K562 (cell line): ENCODE data around the gene SON. TPM values are rescaled to one million over a fixed set of nuclear protein-coding genes. Genes with fewer than 3 reads are reported as not detected.

Source experiments
- BCL6 ChIP-seq: fragments of 250-450 bp; sonication (Bioruptor Pico); IDR thresholded peaks from 2 replicates; pipeline ENCODE4 v1.4.0; 2020
- ESRRA ChIP-seq: fragments of 450-650 bp; IDR thresholded peaks from 2 replicates; pipeline ENCODE4 v1.6.1; 2014; ENCODE audit warnings: low read depth, mild to moderate bottlenecking, moderate library complexity, borderline replicate concordance
- FOXA3 ChIP-seq, 2 experiments: fragments of 450-650 bp in 1 of 2; sonication (generic) in 1 of 2; formaldehyde crosslinking; IDR thresholded peaks in 1 of 2; conservative IDR thresholded peaks in 1 of 2; 2 replicates each; pipeline versions ENCODE4 v1.4.0 to v1.8.0; 2020 to 2022; ENCODE audit warnings: mild to moderate bottlenecking in 2 of 2, missing genetic modification reagents in 1 of 2
- GABPA ChIP-seq: fragments of 200-800 bp; sonication (Bioruptor generic); conservative IDR thresholded peaks from 2 replicates; pipeline ENCODE4 v1.6.1; 2016; ENCODE audit warnings: low read depth, missing genetic modification characterization, missing compliant biosample characterization
- HIVEP1 ChIP-seq: fragments of 250-450 bp; sonication (Bioruptor Pico); IDR thresholded peaks from 2 replicates; pipeline ENCODE4 v1.4.0; 2020; ENCODE audit warnings: mild to moderate bottlenecking
- KLF6 ChIP-seq: fragments of 250-450 bp; sonication (Bioruptor Pico); IDR thresholded peaks from 2 replicates; pipeline ENCODE4 v1.4.0; 2020; ENCODE audit warnings: mild to moderate bottlenecking, moderate library complexity, borderline replicate concordance
- MTA1 ChIP-seq: fragments of 450-650 bp; IDR thresholded peaks from 2 replicates; pipeline ENCODE4 v1.6.1; 2017; ENCODE audit warnings: borderline replicate concordance
- MYC ChIP-seq, 2 experiments: fragments of 250-450 bp in 1 of 2; sonication (Bioruptor Pico) in 1 of 2; IDR thresholded peaks; 2 replicates each; pipeline versions ENCODE4 v1.5.1 to v1.6.1; 2012 to 2021; ENCODE audit warnings: low read depth in 2 of 2, borderline replicate concordance in 1 of 2, improper control_type of control experiment in 1 of 2, low read length in 1 of 2, mild to moderate bottlenecking in 1 of 2, moderate library complexity in 1 of 2
- PKNOX1 ChIP-seq: fragments of 450-650 bp; IDR thresholded peaks from 2 replicates; pipeline ENCODE4 v1.6.1; 2016
- POLR2G ChIP-seq: fragments of 200-400 bp; formaldehyde crosslinking; IDR thresholded peaks from 2 replicates; pipeline ENCODE4 v1.6.1; 2017; ENCODE audit warnings: low read depth, mild to moderate bottlenecking, antibody characterized with exemption, low read length, moderate library complexity
- RAD51 ChIP-seq: fragments of 450-650 bp; IDR thresholded peaks from 2 replicates; pipeline ENCODE4 v1.7.1; 2016; ENCODE audit warnings: low read depth, mild to moderate bottlenecking, borderline replicate concordance
- RBM34 ChIP-seq: fragments of 200-400 bp; formaldehyde crosslinking; IDR thresholded peaks from 2 replicates; pipeline ENCODE4 v1.6.1; 2018; ENCODE audit warnings: low read length, borderline replicate concordance; ENCODE audit not compliant: insufficient read depth
- SIRT6 ChIP-seq: IDR thresholded peaks from one replicate; pipeline ENCODE4 v1.6.1; 2012; ENCODE audit warnings: low read depth, mild to moderate bottlenecking, control low read depth, inconsistent platforms, low read length, moderate library complexity
- TAL1 ChIP-seq: fragments of 450-650 bp; IDR thresholded peaks from 2 replicates; pipeline ENCODE4 v1.6.1; 2016; ENCODE audit warnings: mild to moderate bottlenecking
- TCF15 ChIP-seq: fragments of 250-450 bp; sonication (Bioruptor Pico); IDR thresholded peaks from 2 replicates; pipeline ENCODE4 v1.8.0; 2022; ENCODE audit warnings: moderate library complexity, mild to moderate bottlenecking, inconsistent platforms
- ZFP91 ChIP-seq: sonication (generic); formaldehyde crosslinking; IDR thresholded peaks from 2 replicates; pipeline ENCODE4 v1.8.0; 2022; ENCODE audit warnings: mild to moderate bottlenecking, missing genetic modification reagents
- ZNF175 ChIP-seq: fragments of 200-800 bp; sonication (Bioruptor generic); IDR thresholded peaks from 2 replicates; pipeline ENCODE4 v1.6.1; 2016; ENCODE audit warnings: low read depth, mild to moderate bottlenecking, missing genetic modification characterization, missing compliant biosample characterization
- ZNF184 ChIP-seq: sonication (generic); formaldehyde crosslinking; IDR thresholded peaks from 2 replicates; pipeline ENCODE4 v1.5.0; 2020; ENCODE audit warnings: missing genetic modification reagents
- ZNF518B ChIP-seq: fragments of 250-450 bp; sonication (Bioruptor Pico); IDR thresholded peaks from 2 replicates; pipeline ENCODE4 v1.5.0; 2021; ENCODE audit warnings: mild to moderate bottlenecking, moderate library complexity
- ZSCAN32 ChIP-seq: fragments of 450-650 bp; formaldehyde crosslinking; IDR thresholded peaks from 2 replicates; pipeline ENCODE4 v1.4.0; 2020; ENCODE audit warnings: mild to moderate bottlenecking, moderate library complexity
- polyA plus RNA-seq, 8 experiments: library from polyadenylated mRNA; depleted of rRNA in 4 of 8; stranded (reverse) in 5 of 8; unstranded in 3 of 8; fragments of >200 nt; fragmentation: Nextera tagmentation in 2 of 8; fragmentation: Illumina TruSeq in 1 of 8; extraction: Ambion mirVana in 2 of 8; extraction: Trizol in 1 of 8; gene quantifications; 2 replicates each; pipeline versions ENCODE4 v1.2.1 to v1.2.3, GENCODE V29; 2011 to 2014; ENCODE audit warnings: inconsistent platforms in 1 of 8, missing spikeins in 1 of 8
- total RNA-seq, 7 experiments: library from RNA; depleted of rRNA in 6 of 7; stranded (reverse); fragments of >200 nt in 6 of 7; fragmentation: Illumina TruSeq in 2 of 7; extraction: Trizol in 2 of 7; gene quantifications; 2 replicates each; pipeline versions ENCODE4 v1.2.1 to v1.2.3, GENCODE V29; 2011 to 2021; ENCODE audit warnings: low replicate concordance in 1 of 7
- TF ChIP-seq, protein P1 (sequence below): IDR thresholded peaks from 3 replicates; pipeline ENCODE4 v1.6.1; 2011; ENCODE audit warnings: borderline replicate concordance, mild to moderate bottlenecking; ENCODE audit not compliant: insufficient read length, insufficient read depth

The SON gene
- total and polyA plus RNA-seq, 9 of the 15 experiments (the other 6 are each of a cell fraction or from before 2014, with no cell fraction given): 105 to 742 (median 187) TPM

- TF ChIP-seq KLF6 (CRISPR knock-in tag) (no peak), MTA1 (no peak), ZSCAN32 (CRISPR knock-in tag) (no peak), HIVEP1 (CRISPR knock-in tag) (no peak), PKNOX1 (peak; percentile 93), MYC (IDR thresholded peaks at IDR 0.05; ENCODE audit: low read depth, low read length) (peak; percentile 46; the same call in 1 of the 2 replicates), MYC (CRISPR knock-in tag; IDR thresholded peaks at IDR 0.05; ENCODE audit: borderline replicate concordance, low read depth) (no peak), RAD51 (no peak), BCL6 (CRISPR knock-in tag) (no peak), ZFP91 (no peak), RBM34 (no peak), TAL1 (peak; percentile 80), ESRRA (no peak), TCF15 (CRISPR knock-in tag) (no peak), POLR2G (no peak), ZNF175 (no peak), FOXA3 (CRISPR knock-in tag; conservative IDR thresholded peaks at IDR 0.05 in 1 of 2, IDR thresholded peaks at IDR 0.05 in 1 of 2) (peak in 1 of 2 experiments; percentile 18; a peak in 1 of 4 replicates), SIRT6 (no peak), ZNF518B (CRISPR knock-in tag) (no peak), ZNF184 (CRISPR knock-in tag) (no peak), GABPA (no peak)
- TF ChIP-seq, protein P1, sequence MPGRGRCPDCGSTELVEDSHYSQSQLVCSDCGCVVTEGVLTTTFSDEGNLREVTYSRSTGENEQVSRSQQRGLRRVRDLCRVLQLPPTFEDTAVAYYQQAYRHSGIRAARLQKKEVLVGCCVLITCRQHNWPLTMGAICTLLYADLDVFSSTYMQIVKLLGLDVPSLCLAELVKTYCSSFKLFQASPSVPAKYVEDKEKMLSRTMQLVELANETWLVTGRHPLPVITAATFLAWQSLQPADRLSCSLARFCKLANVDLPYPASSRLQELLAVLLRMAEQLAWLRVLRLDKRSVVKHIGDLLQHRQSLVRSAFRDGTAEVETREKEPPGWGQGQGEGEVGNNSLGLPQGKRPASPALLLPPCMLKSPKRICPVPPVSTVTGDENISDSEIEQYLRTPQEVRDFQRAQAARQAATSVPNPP: no peak
Measured at GRCh38 chr21:33510826-33511225, 32.0 kb upstream of the SON start (continued).
